CD14-positive monocyte (primary cell): ENCODE results near the gene CRYGA. TPM values are rescaled to one million over a fixed set of nuclear protein-coding genes. Genes with fewer than 3 reads are reported as not detected.

Experiments used
- DNase-seq, 3 donors: peaks; one replicate each; pipeline ENCODE4 v3.0.0-alpha.2; 2011 to 2022
- H2AFZ ChIP-seq: 2 replicates; pipeline ENCODE4 v1.6.0; 2012; ENCODE audit warnings: mild to moderate bottlenecking, low read depth, low read length, inconsistent platforms; ENCODE audit not compliant: insufficient read depth, poor library complexity, severe bottlenecking
- H3K27ac ChIP-seq, 2 donors: 1 replicate in 1 of 2; 2 replicates in 1 of 2; pipeline ENCODE4 v1.5.1; 2012 to 2013; ENCODE audit warnings: low read length in 2 of 2, control low read depth in 1 of 2, inconsistent platforms in 1 of 2, low read depth in 1 of 2, mild to moderate bottlenecking in 1 of 2
- H3K27me3 ChIP-seq, 2 donors: one replicate each; pipeline versions ENCODE4 v1.6.0 to v1.6.1; 2011 to 2013; ENCODE audit warnings: low read length in 2 of 2; ENCODE audit not compliant: control insufficient read depth in 2 of 2, insufficient read depth in 2 of 2
- H3K36me3 ChIP-seq, 2 donors: replicated peaks in 1 of 2; 1 replicate in 1 of 2; 2 replicates in 1 of 2; pipeline versions ENCODE4 v1.5.1 to v1.6.1; 2012 to 2013; ENCODE audit warnings: low read length in 2 of 2, control low read depth in 1 of 2, inconsistent platforms in 1 of 2, mild to moderate bottlenecking in 1 of 2; ENCODE audit not compliant: insufficient read depth in 2 of 2, control insufficient read depth in 1 of 2
- H3K4me1 ChIP-seq, 2 donors: 1 replicate in 1 of 2; 2 replicates in 1 of 2; pipeline versions ENCODE4 v1.5.1 to v1.6.1; 2012 to 2013; ENCODE audit warnings: low read length in 2 of 2, control low read depth in 1 of 2, inconsistent platforms in 1 of 2, mild to moderate bottlenecking in 1 of 2, moderate library complexity in 1 of 2; ENCODE audit not compliant: insufficient read depth in 2 of 2, control insufficient read depth in 1 of 2
- H3K4me2 ChIP-seq: replicated peaks from 2 replicates; pipeline ENCODE3; 2012; ENCODE audit warnings: low read length, moderate library complexity, mild to moderate bottlenecking; ENCODE audit not compliant: poor library complexity, severe bottlenecking; ENCODE audit errors: extremely low read depth
- H3K4me3 ChIP-seq, 3 experiments: fragments of 200-600 bp in 1 of 3; sonication (generic) in 1 of 3; replicated peaks in 1 of 3; 1 replicate in 2 of 3; 2 replicates in 1 of 3; pipeline ENCODE4 v1.5.1; 2011 to 2013; ENCODE audit warnings: low read length in 3 of 3, mild to moderate bottlenecking in 3 of 3, control low read depth in 2 of 3, low read depth in 2 of 3, inconsistent platforms in 1 of 3, moderate library complexity in 1 of 3
- H3K79me2 ChIP-seq: 2 replicates; pipeline ENCODE4 v1.6.0; 2012; ENCODE audit warnings: mild to moderate bottlenecking, control low read depth, inconsistent platforms, low read length, moderate library complexity; ENCODE audit not compliant: insufficient read depth
- H3K9ac ChIP-seq: 2 replicates; pipeline ENCODE4 v1.6.0; 2017; ENCODE audit warnings: low read length, mild to moderate bottlenecking; ENCODE audit not compliant: insufficient read depth, poor library complexity, severe bottlenecking
- H3K9me3 ChIP-seq, 2 donors: replicated peaks in 1 of 2; 1 replicate in 1 of 2; 2 replicates in 1 of 2; pipeline versions ENCODE4 v1.5.1 to v1.6.1; 2012 to 2013; ENCODE audit warnings: low read length in 2 of 2, control low read depth in 1 of 2; ENCODE audit not compliant: control insufficient read depth in 1 of 2, insufficient read depth in 1 of 2
- H4K20me1 ChIP-seq: 2 replicates; pipeline ENCODE4 v1.6.0; 2012; ENCODE audit warnings: mild to moderate bottlenecking, low read length, control low read depth, moderate library complexity; ENCODE audit not compliant: insufficient read depth
- H3K27ac Mint-ChIP-seq, 7 donors: one replicate each; pipeline ENCODE4 v1.8.0; 2020; ENCODE audit warnings: mild to moderate bottlenecking in 7 of 7, mixed read lengths in 7 of 7, moderate library complexity in 6 of 7, inconsistent platforms in 2 of 7
- H3K27me3 Mint-ChIP-seq, 3 donors: one replicate each; pipeline ENCODE4 v1.8.0; 2021 to 2022; ENCODE audit warnings: low read depth in 3 of 3, mild to moderate bottlenecking in 3 of 3, mixed read lengths in 3 of 3, moderate library complexity in 3 of 3, inconsistent platforms in 1 of 3
- H3K36me3 Mint-ChIP-seq, 2 donors: one replicate each; pipeline ENCODE4 v1.8.0; 2020; ENCODE audit warnings: mixed read lengths in 2 of 2, inconsistent platforms in 1 of 2, mild to moderate bottlenecking in 1 of 2
- H3K4me1 Mint-ChIP-seq: one replicate; pipeline ENCODE4 v1.8.0; 2020; ENCODE audit warnings: mild to moderate bottlenecking, mixed read lengths
- H3K4me3 Mint-ChIP-seq, 2 donors: one replicate each; pipeline ENCODE4 v1.8.0; 2020; ENCODE audit warnings: mild to moderate bottlenecking in 2 of 2, mixed read lengths in 2 of 2, moderate library complexity in 1 of 2
- H3K9me3 Mint-ChIP-seq, 7 donors: one replicate each; pipeline ENCODE4 v1.8.0; 2020 to 2022; ENCODE audit warnings: mixed read lengths in 7 of 7, mild to moderate bottlenecking in 6 of 7, moderate library complexity in 6 of 7, inconsistent platforms in 2 of 7
- CTCF ChIP-seq: fragments of 200-600 bp; IDR thresholded peaks from one replicate; pipeline ENCODE4 v1.8.0; 2022; ENCODE audit warnings: antibody characterized with exemption, mild to moderate bottlenecking
- WGBS: methylation state at CpG from one replicate; pipeline ENCODE4 v1.1.5; 2013; ENCODE audit warnings: missing lambda C conversion rate; ENCODE audit not compliant: insufficient coverage; 5-methylcytosine and 5-hydroxymethylcytosine counted together
- intact Hi-C, 2 donors: fragments of 100-400 bp; cut with micrococcal nuclease; formaldehyde crosslinking; loops; one replicate each; pipeline versions ENCODE4 v1.15.0 to v1.15.1; 2023
- polyA plus RNA-seq, 3 donors: library from polyadenylated mRNA; depleted of rRNA in 1 of 3; unstranded in 2 of 3; stranded (reverse) in 1 of 3; fragments of 300-500 nt in 2 of 3; fragments of >200 nt in 1 of 3; fragmentation: Illumina TruSeq in 2 of 3; gene quantifications; 1 replicate in 2 of 3; 2 replicates in 1 of 3; pipeline ENCODE4 v1.2.3, GENCODE V29; 2012 to 2021

Gene CRYGA
- polyA plus RNA-seq, 3 donors: not detected

- Histone ChIP-seq H3K36me3 (no peaks in the 10 kb centered on the region), H3K4me2 (no peak overlapping the region), H3K27me3 (no peaks in the 10 kb centered on the region), H3K9me3 (no peaks in the 10 kb centered on the region), H3K9ac (no peak overlapping the region), H3K4me1 (peaks cover 19 to 23% of the 10 kb centered on the region in 2 donors), H4K20me1 (no peaks in the 10 kb centered on the region), H3K4me3 (no peak overlapping the region), H3K79me2 (no peaks in the 10 kb centered on the region), H3K27ac (no peak overlapping the region), H2AFZ (no peak overlapping the region)
- Mint-ChIP-seq H3K9me3 (no peaks in the 10 kb centered on the region), H3K27me3 (peaks cover 0 to 6% (median 0%) of the 10 kb centered on the region in 3 donors), H3K27ac (no peak overlapping the region), H3K4me3 (no peak overlapping the region), H3K36me3 (no peaks in the 10 kb centered on the region), H3K4me1 (peaks cover 28% of the 10 kb centered on the region)
- TF ChIP-seq CTCF: peak; percentile 84
- 54% methylated on average over 8 of the region's 21 CpGs for WGBS
- intact Hi-C loops: loop anchor here in 1 of 2 donors (10.0 kb wide), 1 partner anchor 80 kb away; the partner anchor contains the start of gene IDH1
- DNase-seq: peak; percentile 67 to 80 (median 77)
These were observed 11.9 kb upstream of the CRYGA start for GRCh38 chr2:208175069-208175839.

GRCh38 chr2:208174144-208174543 is 10.8 kb upstream of the CRYGA start:
- H3K36me3 Mint-ChIP-seq: no peaks in the 10 kb centered on the region
- peaks cover 28% of the 10 kb centered on the region for H3K4me1 Mint-ChIP-seq
- Histone ChIP-seq H3K4me2 (no peak overlapping the region), H3K4me1 (peaks cover 19 to 23% of the 10 kb centered on the region in 2 donors), H4K20me1 (no peaks in the 10 kb centered on the region), H2AFZ (no peak overlapping the region), H3K4me3 (no peak overlapping the region), H3K9me3 (no peaks in the 10 kb centered on the region), H3K9ac (no peak overlapping the region), H3K27me3 (no peaks in the 10 kb centered on the region), H3K79me2 (no peaks in the 10 kb centered on the region), H3K36me3 (no peaks in the 10 kb centered on the region), H3K27ac (no peak overlapping the region)
- no peak for DNase-seq
- peaks cover 0 to 6% (median 0%) of the 10 kb centered on the region in 3 donors for H3K27me3 Mint-ChIP-seq
- intact Hi-C loops: loop anchor here (5.0 to 10.0 kb wide), 2 partner anchors 78 to 81 kb away; partner anchors contain the start of gene IDH1 (in 1 of the 2)
- no peak overlapping the region for H3K4me3 Mint-ChIP-seq
- WGBS: 96% methylated on average over 9 of the region's 9 CpGs
- TF ChIP-seq CTCF: no peak
- H3K27ac Mint-ChIP-seq: peak overlapping the region in 2 of 7 donors; percentile 50 to 68
- H3K9me3 Mint-ChIP-seq: no peaks in the 10 kb centered on the region
